ENCODE data around the gene CCNF.

CCNF gene

GRCh38 chr16:2483939-2484897 lies 55.0 kb downstream of the CCNF start:
- H2AFZ ChIP-seq (ENCODE audit: low read depth, low read length) = no peak overlapping the region
- no peak for DNase-seq
- no peak overlapping the region for H3K9ac ChIP-seq (ENCODE audit: low read depth, low read length)
- H3K9me3 ChIP-seq (ENCODE audit: insufficient read depth, low read length, severe bottlenecking) = no peaks in the 10 kb centered on the region
- H4K20me1 ChIP-seq (ENCODE audit: insufficient read depth, low read length) = peaks cover 79% of the 10 kb centered on the region
- no peak for TF ChIP-seq EZH2 (IDR thresholded peaks at IDR 0.05; ENCODE audit: borderline replicate concordance, low read depth, low read length, severe bottlenecking)
- no peak for TF ChIP-seq CTCF (IDR thresholded peaks at IDR 0.05; ENCODE audit: borderline replicate concordance, extremely low read depth, low read length, poor library complexity, severe bottlenecking)
- peaks cover 7% of the 10 kb centered on the region; the same call in 1 of the 2 replicates for H3K36me3 ChIP-seq (ENCODE audit: insufficient read depth, low read length)
- H3K27me3 ChIP-seq (ENCODE audit: insufficient read depth, low read length, poor library complexity) = no peaks in the 10 kb centered on the region
- H3K27ac ChIP-seq (ENCODE audit: low read length) = no peak overlapping the region
- no peak overlapping the region for H3K4me3 ChIP-seq (ENCODE audit: low read depth in 1 of 2, low read length in 2 of 2)
- ATAC-seq (ENCODE audit: insufficient read depth, low read depth) = no peak
- peaks cover 78% of the 10 kb centered on the region for H3K79me2 ChIP-seq (ENCODE audit: insufficient read depth, low read length)
- H3K4me1 ChIP-seq (ENCODE audit: insufficient read depth, low read length) = no peaks in the 10 kb centered on the region
- H3K4me2 ChIP-seq (ENCODE audit: insufficient read depth, low read length) = no peak overlapping the region

GRCh38 chr16:2484898-2485508 lies 55.8 kb downstream of the CCNF start:
- no peak for ATAC-seq (ENCODE audit: insufficient read depth, low read depth)
- TF ChIP-seq CTCF (IDR thresholded peaks at IDR 0.05; ENCODE audit: borderline replicate concordance, extremely low read depth, low read length, poor library complexity, severe bottlenecking) = no peak
- no peak for TF ChIP-seq EZH2 (IDR thresholded peaks at IDR 0.05; ENCODE audit: borderline replicate concordance, low read depth, low read length, severe bottlenecking)
- no peak overlapping the region for H3K4me2 ChIP-seq (ENCODE audit: insufficient read depth, low read length)

GRCh38 chr16:2485811-2486507 lies 56.7 kb downstream of the CCNF start:
- Histone ChIP-seq H3K27ac (ENCODE audit: low read length) (no peak overlapping the region), H3K79me2 (ENCODE audit: insufficient read depth, low read length) (peaks cover 73% of the 10 kb centered on the region), H2AFZ (ENCODE audit: low read depth, low read length) (no peak overlapping the region), H4K20me1 (ENCODE audit: insufficient read depth, low read length) (peaks cover 80% of the 10 kb centered on the region), H3K4me2 (ENCODE audit: insufficient read depth, low read length) (no peak overlapping the region), H3K4me3 (ENCODE audit: low read depth in 1 of 2, low read length in 2 of 2) (no peak overlapping the region), H3K4me1 (ENCODE audit: insufficient read depth, low read length) (no peaks in the 10 kb centered on the region), H3K36me3 (ENCODE audit: insufficient read depth, low read length) (peaks cover 14% of the 10 kb centered on the region), H3K27me3 (ENCODE audit: insufficient read depth, low read length, poor library complexity) (no peaks in the 10 kb centered on the region), H3K9ac (ENCODE audit: low read depth, low read length) (no peak overlapping the region), H3K9me3 (ENCODE audit: insufficient read depth, low read length, severe bottlenecking) (no peaks in the 10 kb centered on the region)
- DNase-seq (no peak), ATAC-seq (ENCODE audit: insufficient read depth, low read depth) (no peak)
- TF ChIP-seq EZH2 (IDR thresholded peaks at IDR 0.05; ENCODE audit: borderline replicate concordance, low read depth, low read length, severe bottlenecking) = no peak
- no peak for TF ChIP-seq CTCF (IDR thresholded peaks at IDR 0.05; ENCODE audit: borderline replicate concordance, extremely low read depth, low read length, poor library complexity, severe bottlenecking)

More at GRCh38 chr16:2484898-2485508, 55.8 kb downstream of the CCNF start:
- no peak overlapping the region for H3K9ac ChIP-seq (ENCODE audit: low read depth, low read length)
- H3K27me3 ChIP-seq (ENCODE audit: insufficient read depth, low read length, poor library complexity) = no peaks in the 10 kb centered on the region
- DNase-seq = no peak
- no peaks in the 10 kb centered on the region for H3K4me1 ChIP-seq (ENCODE audit: insufficient read depth, low read length)
- peaks cover 9% of the 10 kb centered on the region for H3K36me3 ChIP-seq (ENCODE audit: insufficient read depth, low read length)
- peaks cover 82% of the 10 kb centered on the region for H4K20me1 ChIP-seq (ENCODE audit: insufficient read depth, low read length)
- H2AFZ ChIP-seq (ENCODE audit: low read depth, low read length) = no peak overlapping the region
- no peaks in the 10 kb centered on the region for H3K9me3 ChIP-seq (ENCODE audit: insufficient read depth, low read length, severe bottlenecking)
- no peak overlapping the region for H3K27ac ChIP-seq (ENCODE audit: low read length)
- peaks cover 77% of the 10 kb centered on the region for H3K79me2 ChIP-seq (ENCODE audit: insufficient read depth, low read length)
- no peak overlapping the region for H3K4me3 ChIP-seq (ENCODE audit: low read depth in 1 of 2, low read length in 2 of 2)

Data from DND-41 (cell line).